HEK293 (cell line): ENCODE measurements around the gene LMTK2.

Source experiments
- CTCF ChIA-PET: fragments of 350-600 bp; formaldehyde crosslinking; extraction: SDS; loops from one replicate; lab custom pipeline; 2021; ENCODE audit warnings: antibody characterized with exemption; lab: Yijun Ruan, JAX
- POLR2A ChIA-PET: fragments of 300-600 bp; formaldehyde crosslinking; extraction: SDS; loops from one replicate; lab custom pipeline; 2020; ENCODE audit warnings: antibody characterized with exemption, inconsistent platforms; lab: Yijun Ruan, JAX
- H3K27ac ChIP-seq: fragments of 200-500 bp; sonication (Bioruptor generic); 2 replicates; pipeline ENCODE4 v1.5.1; 2014; ENCODE audit warnings: low read depth, low read length, control low read depth, inconsistent platforms; ENCODE audit errors: extremely low read depth
- H3K36me3 ChIP-seq, 2 experiments: fragments of 200-500 bp in 1 of 2; sonication (Bioruptor generic) in 1 of 2; 1 replicate in 1 of 2; 2 replicates in 1 of 2; pipeline ENCODE4 v1.5.1; 2014 to 2017; ENCODE audit warnings: inconsistent platforms in 2 of 2, low read length in 2 of 2; ENCODE audit not compliant: control insufficient read depth in 2 of 2, insufficient read depth in 1 of 2
- H3K4me1 ChIP-seq: fragments of 200-500 bp; sonication (Bioruptor generic); 2 replicates; pipeline ENCODE4 v1.5.1; 2014; ENCODE audit warnings: mild to moderate bottlenecking, low read length, inconsistent platforms; ENCODE audit not compliant: control insufficient read depth, insufficient read depth
- H3K4me3 ChIP-seq: 2 replicates; pipeline ENCODE4 v1.5.1; 2011; ENCODE audit warnings: low read depth, mild to moderate bottlenecking, control low read depth, low read length, moderate library complexity
- H3K9me3 ChIP-seq: fragments of 200-500 bp; sonication (Bioruptor generic); 2 replicates; pipeline ENCODE4 v1.5.1; 2014; ENCODE audit warnings: low read depth, low read length, inconsistent platforms; ENCODE audit not compliant: control insufficient read depth, insufficient read depth
- BCL6B ChIP-seq: fragments of 450-650 bp; formaldehyde crosslinking; IDR thresholded peaks from 2 replicates; pipeline ENCODE4 v1.5.1; 2017; ENCODE audit warnings: missing biosample characterization, missing genetic modification characterization
- ELK4 ChIP-seq: IDR thresholded peaks from 2 replicates; pipeline ENCODE4 v1.6.1; 2011; ENCODE audit warnings: mild to moderate bottlenecking, low read depth, low read length, borderline replicate concordance
- GFI1B ChIP-seq: fragments of 450-650 bp; formaldehyde crosslinking; IDR thresholded peaks from 2 replicates; pipeline ENCODE4 v1.5.1; 2016; ENCODE audit warnings: missing biosample characterization, missing genetic modification characterization
- KLF9 ChIP-seq: fragments of 450-650 bp; formaldehyde crosslinking; IDR thresholded peaks from 2 replicates; pipeline ENCODE4 v1.5.1; 2016; ENCODE audit warnings: missing biosample characterization, missing genetic modification characterization, low read depth
- WT1 ChIP-seq: fragments of 450-650 bp; formaldehyde crosslinking; IDR thresholded peaks from 2 replicates; pipeline ENCODE4 v1.5.1; 2016; ENCODE audit warnings: missing biosample characterization, missing genetic modification characterization
- ZBTB21 ChIP-seq: fragments of 450-650 bp; formaldehyde crosslinking; IDR thresholded peaks from 2 replicates; pipeline ENCODE4 v1.5.1; 2017; ENCODE audit warnings: missing biosample characterization, missing genetic modification characterization
- ZFP37 ChIP-seq: fragments of 450-650 bp; formaldehyde crosslinking; IDR thresholded peaks from 2 replicates; pipeline ENCODE4 v1.5.1; 2016; ENCODE audit warnings: missing biosample characterization, missing genetic modification characterization
- ZNF112 ChIP-seq: fragments of 450-650 bp; formaldehyde crosslinking; IDR thresholded peaks from 2 replicates; pipeline ENCODE4 v1.5.0; 2017; ENCODE audit warnings: missing biosample characterization, missing genetic modification characterization
- ZNF114 ChIP-seq: fragments of 450-650 bp; formaldehyde crosslinking; IDR thresholded peaks from 2 replicates; pipeline ENCODE4 v1.5.0; 2017; ENCODE audit warnings: missing biosample characterization, missing genetic modification characterization
- ZNF16 ChIP-seq: fragments of 450-650 bp; formaldehyde crosslinking; IDR thresholded peaks from 2 replicates; pipeline ENCODE4 v1.5.1; 2016; ENCODE audit warnings: low read depth, missing biosample characterization, missing genetic modification characterization
- ZNF184 ChIP-seq: fragments of 450-650 bp; IDR thresholded peaks from 2 replicates; pipeline ENCODE4 v1.5.1; 2018; ENCODE audit warnings: missing biosample characterization, mild to moderate bottlenecking, missing genetic modification characterization
- ZNF221 ChIP-seq: fragments of 450-650 bp; formaldehyde crosslinking; IDR thresholded peaks from 2 replicates; pipeline ENCODE4 v1.5.1; 2017; ENCODE audit warnings: missing biosample characterization, missing genetic modification characterization, borderline replicate concordance
- ZNF274 ChIP-seq, 2 experiments: fragments of 200-500 bp in 1 of 2; fragments of 450-650 bp in 1 of 2; sonication (Bioruptor generic) in 1 of 2; formaldehyde crosslinking in 1 of 2; IDR thresholded peaks; 2 replicates each; pipeline versions ENCODE4 v1.5.1 to v1.6.1; 2014 to 2016; ENCODE audit warnings: borderline replicate concordance in 1 of 2, inconsistent platforms in 1 of 2, low read length in 1 of 2, missing biosample characterization in 1 of 2, missing genetic modification characterization in 1 of 2
- ZNF311 ChIP-seq: fragments of 450-650 bp; formaldehyde crosslinking; IDR thresholded peaks from 2 replicates; pipeline ENCODE4 v1.5.1; 2017; ENCODE audit warnings: missing biosample characterization, missing genetic modification characterization, borderline replicate concordance
- ZNF391 ChIP-seq: fragments of 450-650 bp; formaldehyde crosslinking; IDR thresholded peaks from 2 replicates; pipeline ENCODE4 v1.5.1; 2016; ENCODE audit warnings: low read depth, missing biosample characterization, missing genetic modification characterization, borderline replicate concordance
- ZNF398 ChIP-seq: fragments of 450-650 bp; formaldehyde crosslinking; IDR thresholded peaks from 2 replicates; pipeline ENCODE4 v1.5.1; 2017; ENCODE audit warnings: missing biosample characterization, missing genetic modification characterization
- ZNF416 ChIP-seq: fragments of 450-650 bp; formaldehyde crosslinking; IDR thresholded peaks from 2 replicates; pipeline ENCODE4 v1.5.1; 2016; ENCODE audit warnings: missing biosample characterization, missing genetic modification characterization
- ZNF426 ChIP-seq: fragments of 450-650 bp; formaldehyde crosslinking; IDR thresholded peaks from 2 replicates; pipeline ENCODE4 v1.5.1; 2017; ENCODE audit warnings: missing biosample characterization, missing genetic modification characterization, mild to moderate bottlenecking, inconsistent platforms, moderate library complexity
- ZNF473 ChIP-seq: fragments of 450-650 bp; formaldehyde crosslinking; IDR thresholded peaks from 2 replicates; pipeline ENCODE4 v1.5.1; 2017; ENCODE audit warnings: missing biosample characterization, missing genetic modification characterization
- ZNF48 ChIP-seq: fragments of 450-650 bp; formaldehyde crosslinking; IDR thresholded peaks from 2 replicates; pipeline ENCODE4 v1.5.1; 2016; ENCODE audit warnings: missing biosample characterization, missing genetic modification characterization
- ZNF521 ChIP-seq: fragments of 450-650 bp; formaldehyde crosslinking; IDR thresholded peaks from 2 replicates; pipeline ENCODE4 v1.5.1; 2017; ENCODE audit warnings: missing biosample characterization, mild to moderate bottlenecking, missing genetic modification characterization
- ZNF571 ChIP-seq: fragments of 450-650 bp; formaldehyde crosslinking; IDR thresholded peaks from 2 replicates; pipeline ENCODE4 v1.5.0; 2017; ENCODE audit warnings: missing biosample characterization, missing genetic modification characterization
- ZNF704 ChIP-seq: fragments of 450-650 bp; formaldehyde crosslinking; IDR thresholded peaks from 2 replicates; pipeline ENCODE4 v1.5.1; 2016; ENCODE audit warnings: missing biosample characterization, missing genetic modification characterization
- ZNF747 ChIP-seq: fragments of 450-650 bp; formaldehyde crosslinking; IDR thresholded peaks from 2 replicates; pipeline ENCODE4 v1.5.1; 2016; ENCODE audit warnings: missing biosample characterization, missing genetic modification characterization
- ZNF777 ChIP-seq: fragments of 450-650 bp; formaldehyde crosslinking; IDR thresholded peaks from 2 replicates; pipeline ENCODE4 v1.5.1; 2017; ENCODE audit warnings: missing biosample characterization, missing genetic modification characterization, borderline replicate concordance

LMTK2 gene

GRCh38 chr7:98186452-98187137 is 79.9 kb downstream of the LMTK2 start:
- H3K36me3 ChIP-seq = peaks cover 6 to 18% of the 10 kb centered on the region in 2 experiments; a peak in 2 of 3 replicates
- no peak overlapping the region for H3K4me3 ChIP-seq
- no peak overlapping the region for H3K27ac ChIP-seq
- TF ChIP-seq ZNF473 = no peak
- TF ChIP-seq ZNF16 (tag by site-specific recombination) = no peak
- TF ChIP-seq ZNF274 (IDR thresholded peaks at IDR 0.05; ENCODE audit: low read length) = no peak
- no peak for TF ChIP-seq ZNF274 (tag by site-specific recombination; IDR thresholded peaks at IDR 0.05; ENCODE audit: borderline replicate concordance)
- no peak for TF ChIP-seq ZFP37 (tag by site-specific recombination)
- no peak for TF ChIP-seq ZNF571 (tag by site-specific recombination)
- no peak for TF ChIP-seq ZNF311 (tag by site-specific recombination)
- TF ChIP-seq ZBTB21 = no peak
- no peak for TF ChIP-seq ZNF48 (tag by site-specific recombination)
- TF ChIP-seq ELK4 = no peak
- no peak for TF ChIP-seq ZNF391 (tag by site-specific recombination)
- TF ChIP-seq ZNF416 (tag by site-specific recombination) = no peak
- TF ChIP-seq ZNF184 (tag by site-specific recombination) = no peak
- TF ChIP-seq BCL6B = no peak
- TF ChIP-seq ZNF221 (tag by site-specific recombination) = no peak
- no peak for TF ChIP-seq ZNF521 (tag by site-specific recombination)
- no peak for TF ChIP-seq ZNF114 (tag by site-specific recombination)
- no peak for TF ChIP-seq WT1 (tag by site-specific recombination)
- no peak for TF ChIP-seq ZNF398 (tag by site-specific recombination)
- no peak for TF ChIP-seq ZNF777 (tag by site-specific recombination)
- no peaks in the 10 kb centered on the region for H3K4me1 ChIP-seq
- POLR2A ChIA-PET = no interaction called here
- CTCF ChIA-PET = interaction anchor here (0.6 to 0.7 kb wide), 2 partner anchors 166 to 767 kb away, joined by 3 read pairs; no protein-coding TSS in a partner anchor
- H3K9me3 ChIP-seq = no peaks in the 10 kb centered on the region

GRCh38 chr7:98187138-98187502 is 80.5 kb downstream of the LMTK2 start:
- Histone ChIP-seq H3K9me3 (no peaks in the 10 kb centered on the region), H3K27ac (no peak overlapping the region), H3K36me3 (peaks cover 6 to 24% of the 10 kb centered on the region in 2 experiments; a peak in 2 of 3 replicates), H3K4me3 (no peak overlapping the region), H3K4me1 (no peaks in the 10 kb centered on the region)
- ChIA-PET CTCF (interaction anchor here (0.6 kb wide), 1 partner anchor 768 kb away, joined by 3 read pairs; no protein-coding TSS in a partner anchor), POLR2A (no interaction called here)
- TF ChIP-seq KLF9 (tag by site-specific recombination) (no peak), GFI1B (tag by site-specific recombination) (no peak), ZNF112 (tag by site-specific recombination) (no peak), ZNF747 (tag by site-specific recombination) (no peak), ZNF426 (no peak), ZNF704 (no peak)
